ENCODE measurements around the gene RBM33. TPM values are rescaled to one million over a fixed set of nuclear protein-coding genes. Genes with fewer than 3 reads are reported as not detected.

The RBM33 gene
- total RNA-seq, 1 experiment from 2014 or later, result 61.1 TPM

DNA sequence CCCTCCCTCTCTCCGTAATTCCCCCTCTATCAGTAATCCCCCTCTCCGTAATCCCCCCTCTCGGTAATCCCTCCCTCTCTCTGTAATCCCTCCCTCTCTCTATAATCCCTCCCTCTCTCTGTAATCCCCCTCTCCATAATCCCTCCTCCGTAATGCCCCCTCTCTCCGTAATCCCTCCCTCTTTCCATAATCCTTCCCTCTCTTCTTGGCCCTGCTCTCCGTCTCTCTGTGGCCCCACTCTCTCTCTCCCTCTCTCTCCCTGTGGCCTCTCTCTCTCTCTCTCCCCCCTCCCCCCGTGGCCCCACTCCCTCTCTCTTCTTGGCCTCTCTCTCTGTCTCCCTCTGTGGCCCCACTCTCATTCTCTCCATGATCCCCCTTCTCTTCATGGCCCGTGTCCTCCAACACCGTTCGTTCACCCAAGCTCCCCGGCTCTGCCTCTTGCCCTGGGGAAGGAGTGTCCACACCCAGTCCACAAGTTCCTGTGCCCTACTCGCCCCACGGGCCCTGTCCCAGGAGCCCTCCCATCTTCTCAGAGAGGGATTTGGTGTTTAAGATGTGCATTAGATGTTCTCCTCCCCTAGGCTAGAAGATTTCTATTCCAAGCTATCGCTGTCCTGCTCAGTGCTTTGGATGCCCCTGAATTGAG, 148.0 kb downstream of the RBM33 start:
- Histone ChIP-seq H3K4me3 (ENCODE audit: low read depth in 2 of 2, low read length in 2 of 2) (no peak overlapping the region), H3K27ac (ENCODE audit: low read length) (no peak overlapping the region), H3K27me3 (ENCODE audit: control insufficient read depth, insufficient read depth, low read length) (no peaks in the 10 kb centered on the region), H3K9me3 (ENCODE audit: control insufficient read depth, insufficient read depth, low read depth, low read length) (no peaks in the 10 kb centered on the region), H3K4me1 (ENCODE audit: control insufficient read depth, insufficient read depth, low read length) (no peaks in the 10 kb centered on the region; the same call in 1 of the 2 replicates), H3K36me3 (ENCODE audit: control insufficient read depth, insufficient read depth, low read length) (no peaks in the 10 kb centered on the region)
- no peak for DNase-seq (ENCODE audit: low read depth, low spot score)
- in situ Hi-C loops (cut with HindIII; ENCODE audit: low pct_unique_long_range_greater_than_20kb, low sequenced_read_pairs) (no loop called here), intact Hi-C loops (cut with micrococcal nuclease; ENCODE audit: unreplicated experiment) (no loop called here)
- no peak for ATAC-seq
- no TSS peak for BruUV-seq (replicated peaks)
- ChIA-PET POLR2A (no interaction called here), CTCF (no interaction called here)
- TF ChIP-seq TCF7L2 (IDR thresholded peaks at IDR 0.05; ENCODE audit: low read depth, low read length) (no peak), POLR2AphosphoS5 (IDR thresholded peaks at IDR 0.05; ENCODE audit: low read depth, low read length) (no peak), SIN3A (IDR thresholded peaks at IDR 0.05; ENCODE audit: borderline replicate concordance, insufficient read depth, low read depth, low read length) (no peak)
- TF ChIP-seq, protein P1, sequence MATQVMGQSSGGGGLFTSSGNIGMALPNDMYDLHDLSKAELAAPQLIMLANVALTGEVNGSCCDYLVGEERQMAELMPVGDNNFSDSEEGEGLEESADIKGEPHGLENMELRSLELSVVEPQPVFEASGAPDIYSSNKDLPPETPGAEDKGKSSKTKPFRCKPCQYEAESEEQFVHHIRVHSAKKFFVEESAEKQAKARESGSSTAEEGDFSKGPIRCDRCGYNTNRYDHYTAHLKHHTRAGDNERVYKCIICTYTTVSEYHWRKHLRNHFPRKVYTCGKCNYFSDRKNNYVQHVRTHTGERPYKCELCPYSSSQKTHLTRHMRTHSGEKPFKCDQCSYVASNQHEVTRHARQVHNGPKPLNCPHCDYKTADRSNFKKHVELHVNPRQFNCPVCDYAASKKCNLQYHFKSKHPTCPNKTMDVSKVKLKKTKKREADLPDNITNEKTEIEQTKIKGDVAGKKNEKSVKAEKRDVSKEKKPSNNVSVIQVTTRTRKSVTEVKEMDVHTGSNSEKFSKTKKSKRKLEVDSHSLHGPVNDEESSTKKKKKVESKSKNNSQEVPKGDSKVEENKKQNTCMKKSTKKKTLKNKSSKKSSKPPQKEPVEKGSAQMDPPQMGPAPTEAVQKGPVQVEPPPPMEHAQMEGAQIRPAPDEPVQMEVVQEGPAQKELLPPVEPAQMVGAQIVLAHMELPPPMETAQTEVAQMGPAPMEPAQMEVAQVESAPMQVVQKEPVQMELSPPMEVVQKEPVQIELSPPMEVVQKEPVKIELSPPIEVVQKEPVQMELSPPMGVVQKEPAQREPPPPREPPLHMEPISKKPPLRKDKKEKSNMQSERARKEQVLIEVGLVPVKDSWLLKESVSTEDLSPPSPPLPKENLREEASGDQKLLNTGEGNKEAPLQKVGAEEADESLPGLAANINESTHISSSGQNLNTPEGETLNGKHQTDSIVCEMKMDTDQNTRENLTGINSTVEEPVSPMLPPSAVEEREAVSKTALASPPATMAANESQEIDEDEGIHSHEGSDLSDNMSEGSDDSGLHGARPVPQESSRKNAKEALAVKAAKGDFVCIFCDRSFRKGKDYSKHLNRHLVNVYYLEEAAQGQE (IDR thresholded peaks at IDR 0.05; ENCODE audit: insufficient read depth in 1 of 2, low read depth in 2 of 2, low read length in 1 of 2), result no peak
- TF ChIP-seq, protein P2, sequence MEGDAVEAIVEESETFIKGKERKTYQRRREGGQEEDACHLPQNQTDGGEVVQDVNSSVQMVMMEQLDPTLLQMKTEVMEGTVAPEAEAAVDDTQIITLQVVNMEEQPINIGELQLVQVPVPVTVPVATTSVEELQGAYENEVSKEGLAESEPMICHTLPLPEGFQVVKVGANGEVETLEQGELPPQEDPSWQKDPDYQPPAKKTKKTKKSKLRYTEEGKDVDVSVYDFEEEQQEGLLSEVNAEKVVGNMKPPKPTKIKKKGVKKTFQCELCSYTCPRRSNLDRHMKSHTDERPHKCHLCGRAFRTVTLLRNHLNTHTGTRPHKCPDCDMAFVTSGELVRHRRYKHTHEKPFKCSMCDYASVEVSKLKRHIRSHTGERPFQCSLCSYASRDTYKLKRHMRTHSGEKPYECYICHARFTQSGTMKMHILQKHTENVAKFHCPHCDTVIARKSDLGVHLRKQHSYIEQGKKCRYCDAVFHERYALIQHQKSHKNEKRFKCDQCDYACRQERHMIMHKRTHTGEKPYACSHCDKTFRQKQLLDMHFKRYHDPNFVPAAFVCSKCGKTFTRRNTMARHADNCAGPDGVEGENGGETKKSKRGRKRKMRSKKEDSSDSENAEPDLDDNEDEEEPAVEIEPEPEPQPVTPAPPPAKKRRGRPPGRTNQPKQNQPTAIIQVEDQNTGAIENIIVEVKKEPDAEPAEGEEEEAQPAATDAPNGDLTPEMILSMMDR (IDR thresholded peaks at IDR 0.05), result no peak

DNA sequence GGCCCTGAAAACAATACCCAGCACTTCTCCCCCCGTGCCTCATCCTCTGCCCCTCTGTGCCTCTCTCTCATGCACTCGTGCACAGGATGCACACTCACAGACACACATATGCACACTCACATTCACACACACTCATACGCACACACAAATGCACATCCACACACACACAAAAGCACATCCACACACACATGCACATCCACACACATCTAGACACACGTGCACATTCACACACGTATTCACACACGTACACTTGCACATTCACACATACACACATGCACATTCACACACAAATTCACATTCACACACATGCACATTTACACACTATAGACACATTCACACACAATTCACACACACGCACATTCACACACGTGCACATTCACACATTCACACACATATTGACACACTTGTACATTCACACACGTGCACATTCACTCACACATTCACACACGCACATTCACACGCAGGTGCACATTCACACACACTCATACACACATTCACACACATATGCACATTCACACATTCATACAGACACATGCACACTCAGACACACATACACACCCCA, 148.6 kb downstream of the RBM33 start:
- Histone ChIP-seq H3K27me3 (ENCODE audit: control insufficient read depth, insufficient read depth, low read length) (no peaks in the 10 kb centered on the region), H3K4me1 (ENCODE audit: control insufficient read depth, insufficient read depth, low read length) (no peaks in the 10 kb centered on the region; the same call in 1 of the 2 replicates), H3K4me3 (ENCODE audit: low read depth in 2 of 2, low read length in 2 of 2) (no peak overlapping the region), H3K27ac (ENCODE audit: low read length) (no peak overlapping the region), H3K9me3 (ENCODE audit: control insufficient read depth, insufficient read depth, low read depth, low read length) (no peaks in the 10 kb centered on the region), H3K36me3 (ENCODE audit: control insufficient read depth, insufficient read depth, low read length) (no peaks in the 10 kb centered on the region)
- ChIA-PET CTCF (no interaction called here), POLR2A (no interaction called here)
- no peak for DNase-seq (ENCODE audit: low read depth, low spot score)
- intact Hi-C loops (cut with micrococcal nuclease; ENCODE audit: unreplicated experiment) (no loop called here), in situ Hi-C loops (cut with HindIII; ENCODE audit: low pct_unique_long_range_greater_than_20kb, low sequenced_read_pairs) (no loop called here)
- BruUV-seq (replicated peaks), result no TSS peak
- no peak for TF ChIP-seq TCF7L2 (IDR thresholded peaks at IDR 0.05; ENCODE audit: low read depth, low read length)
- TF ChIP-seq, protein P2 (IDR thresholded peaks at IDR 0.05), result no peak
- no peak for TF ChIP-seq POLR2AphosphoS5 (IDR thresholded peaks at IDR 0.05; ENCODE audit: low read depth, low read length)
- TF ChIP-seq, protein P1 (IDR thresholded peaks at IDR 0.05; ENCODE audit: insufficient read depth in 1 of 2, low read depth in 2 of 2, low read length in 1 of 2), result no peak
- no peak for TF ChIP-seq SIN3A (IDR thresholded peaks at IDR 0.05; ENCODE audit: borderline replicate concordance, insufficient read depth, low read depth, low read length)
- no peak for ATAC-seq
